Liver (tissue), 9 donors: ENCODE results near the gene KMT5C. TPM values are rescaled to one million over a fixed set of nuclear protein-coding genes. Genes with fewer than 3 reads are reported as not detected.

Experiments used
- DNase-seq: peaks from one replicate; pipeline ENCODE4 v3.0.0-alpha.2; 2017; ENCODE audit warnings: low spot score
- H3K27ac ChIP-seq, 2 donors: one replicate each; pipeline ENCODE4 v1.7.0; 2013; ENCODE audit warnings: inconsistent platforms in 2 of 2, low read length in 2 of 2, control low read depth in 1 of 2, low read depth in 1 of 2, mild to moderate bottlenecking in 1 of 2
- H3K27me3 ChIP-seq, 4 donors: one replicate each; pipeline versions ENCODE4 v1.6.1 to v1.7.0; 2013; ENCODE audit warnings: low read length in 3 of 4, inconsistent platforms in 1 of 4, mild to moderate bottlenecking in 1 of 4, moderate library complexity in 1 of 4; ENCODE audit not compliant: control insufficient read depth in 4 of 4, insufficient read depth in 4 of 4
- H3K36me3 ChIP-seq, 4 donors: one replicate each; pipeline versions ENCODE4 v1.6.1 to v1.7.0; 2013; ENCODE audit warnings: low read length in 3 of 4, mild to moderate bottlenecking in 3 of 4, low read depth in 1 of 4, moderate library complexity in 1 of 4; ENCODE audit not compliant: control insufficient read depth in 4 of 4, insufficient read depth in 3 of 4
- H3K4me1 ChIP-seq, 4 donors: one replicate each; pipeline versions ENCODE4 v1.6.1 to v1.7.0; 2013; ENCODE audit warnings: low read length in 3 of 4, mild to moderate bottlenecking in 3 of 4, moderate library complexity in 1 of 4; ENCODE audit not compliant: control insufficient read depth in 4 of 4, insufficient read depth in 4 of 4
- H3K4me3 ChIP-seq, 3 donors: one replicate each; pipeline versions ENCODE4 v1.6.1 to v1.7.0; 2013; ENCODE audit warnings: low read length in 3 of 3, control low read depth in 1 of 3, low read depth in 1 of 3, mild to moderate bottlenecking in 1 of 3
- H3K9ac ChIP-seq, 2 donors: one replicate each; pipeline ENCODE4 v1.7.0; 2013; ENCODE audit warnings: low read length in 2 of 2, mild to moderate bottlenecking in 2 of 2, moderate library complexity in 2 of 2, control low read depth in 1 of 2, low read depth in 1 of 2
- H3K9me3 ChIP-seq, 4 donors: one replicate each; pipeline versions ENCODE4 v1.6.1 to v1.7.0; 2013; ENCODE audit warnings: low read length in 3 of 4; ENCODE audit not compliant: control insufficient read depth in 4 of 4
- EGR1 ChIP-seq, 2 donors: IDR thresholded peaks; 2 replicates each; pipeline ENCODE4 v1.6.1; 2016 to 2018; ENCODE audit warnings: antibody characterized with exemption in 2 of 2, low read depth in 2 of 2
- FOXA1 ChIP-seq: IDR thresholded peaks from 2 replicates; pipeline ENCODE4 v1.6.1; 2016; ENCODE audit warnings: antibody characterized with exemption
- FOXA2 ChIP-seq: IDR thresholded peaks from 2 replicates; pipeline ENCODE4 v1.6.1; 2016; ENCODE audit warnings: antibody characterized with exemption
- GABPA ChIP-seq, 2 donors: IDR thresholded peaks in 1 of 2; conservative IDR thresholded peaks in 1 of 2; 2 replicates each; pipeline ENCODE4 v1.6.1; 2016; ENCODE audit warnings: antibody characterized with exemption in 2 of 2, mild to moderate bottlenecking in 1 of 2, moderate library complexity in 1 of 2
- HNF4A ChIP-seq, 2 donors: conservative IDR thresholded peaks; 2 replicates each; pipeline ENCODE4 v1.6.1; 2016; ENCODE audit warnings: antibody characterized with exemption in 2 of 2, mild to moderate bottlenecking in 2 of 2
- HNF4G ChIP-seq: IDR thresholded peaks from 2 replicates; pipeline ENCODE4 v1.6.1; 2016; ENCODE audit warnings: antibody characterized with exemption
- JUND ChIP-seq, 2 donors: IDR thresholded peaks; 2 replicates each; pipeline ENCODE4 v1.6.1; 2016; ENCODE audit warnings: antibody characterized with exemption in 2 of 2
- NR2F2 ChIP-seq: IDR thresholded peaks from 2 replicates; pipeline ENCODE4 v1.6.1; 2016; ENCODE audit warnings: antibody characterized with exemption
- RAD21 ChIP-seq, 2 donors: IDR thresholded peaks; 2 replicates each; pipeline ENCODE4 v1.6.1; 2016; ENCODE audit warnings: antibody characterized with exemption in 2 of 2, mild to moderate bottlenecking in 2 of 2
- RXRA ChIP-seq, 2 donors: IDR thresholded peaks; 2 replicates each; pipeline ENCODE4 v1.6.1; 2017 to 2018; ENCODE audit warnings: antibody characterized with exemption in 2 of 2, mild to moderate bottlenecking in 1 of 2
- SP1 ChIP-seq: IDR thresholded peaks from 2 replicates; pipeline ENCODE4 v1.6.1; 2018; ENCODE audit warnings: antibody characterized with exemption, mild to moderate bottlenecking
- TAF1 ChIP-seq: conservative IDR thresholded peaks from 2 replicates; pipeline ENCODE4 v1.6.1; 2016; ENCODE audit warnings: antibody characterized with exemption, mild to moderate bottlenecking
- YY1 ChIP-seq: IDR thresholded peaks from 2 replicates; pipeline ENCODE4 v1.6.1; 2016; ENCODE audit warnings: antibody characterized with exemption, mild to moderate bottlenecking
- WGBS: extraction: QIAGEN DNeasy Blood & Tissue Kit; methylation state at CpG from one replicate; pipeline ENCODE4 v1.1.7; 2013; 5-methylcytosine and 5-hydroxymethylcytosine counted together
- polyA plus RNA-seq, 2 donors: library from polyadenylated mRNA; stranded (reverse) in 1 of 2; unstranded in 1 of 2; fragments of 200-250 nt in 1 of 2; fragments of >200 nt in 1 of 2; fragmentation: Nextera tagmentation in 1 of 2; extraction: Ambion mirVana in 1 of 2; gene quantifications; one replicate each; pipeline versions ENCODE4 v1.2.1 to v1.2.3, GENCODE V29; 2013 to 2015
- total RNA-seq, 2 donors: library from RNA; depleted of rRNA; stranded (reverse); fragments of >200 nt; gene quantifications; one replicate each; pipeline ENCODE4 v1.2.3, GENCODE V29; 2014
- TF ChIP-seq, protein P1 (sequence below): IDR thresholded peaks from 2 replicates; pipeline ENCODE4 v1.6.1; 2016; ENCODE audit warnings: antibody characterized with exemption
- TF ChIP-seq, protein P2 (sequence below): IDR thresholded peaks from 2 replicates; pipeline ENCODE4 v1.6.1; 2016; ENCODE audit warnings: antibody characterized with exemption, mild to moderate bottlenecking
- TF ChIP-seq, protein P3 (sequence below): fragments of 150-350 bp; IDR thresholded peaks from 2 replicates; pipeline ENCODE4 v1.5.1; 2017; ENCODE audit warnings: improper control_type of control experiment, low read depth, low read length; ENCODE audit not compliant: missing input control
- TF ChIP-seq, protein P4 (sequence below): IDR thresholded peaks from 2 replicates; pipeline ENCODE4 v1.6.1; 2016; ENCODE audit warnings: antibody characterized with exemption
- TF ChIP-seq, protein P5 (sequence below): IDR thresholded peaks from 2 replicates; pipeline ENCODE4 v1.6.1; 2016; ENCODE audit warnings: antibody characterized with exemption
- donor health status: healthy.
- donor health status: healthy.
- donor health status: healthy.
- donor health status: healthy.
- donor health status: healthy.

KMT5C gene
- total and polyA plus RNA-seq, 4 donors, result 1.1 to 11.6 (median 3.0) TPM

DNA sequence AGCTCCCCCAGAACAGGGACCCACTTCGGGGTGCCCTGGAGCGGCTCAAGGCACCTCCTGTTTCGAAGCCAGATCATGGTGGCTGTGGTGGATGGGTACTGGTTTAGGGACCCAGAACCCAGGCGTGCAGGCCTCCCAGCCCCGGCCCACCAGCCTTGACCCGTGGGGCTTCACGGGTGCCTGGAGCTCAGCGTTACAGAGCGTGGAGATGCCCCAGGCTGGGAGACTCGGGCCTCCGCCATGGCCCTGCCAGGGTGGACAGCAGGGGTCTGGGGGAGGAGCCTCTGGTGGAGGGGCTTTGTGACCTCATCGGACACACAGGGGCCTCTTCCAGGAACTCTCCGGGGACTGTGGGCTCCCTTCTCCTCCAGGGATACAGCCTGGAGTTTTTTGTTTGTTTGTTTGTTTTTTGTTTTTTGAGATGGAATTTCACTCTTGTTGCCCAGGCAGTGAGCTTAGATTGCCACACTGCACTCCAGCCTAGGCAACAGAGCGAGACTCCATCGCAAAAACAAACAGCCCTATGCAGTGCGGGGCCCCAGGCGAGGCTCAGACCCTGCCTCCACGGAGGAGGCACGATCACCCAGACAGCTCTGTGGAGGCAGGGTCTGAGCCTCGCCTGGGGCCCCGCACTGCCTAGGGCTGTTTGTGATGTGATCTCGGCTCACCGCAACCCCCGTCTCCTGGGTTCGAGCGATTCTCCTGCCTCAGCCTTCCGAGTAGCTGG lies 23.5 kb downstream of the KMT5C start, which contains the start of gene GARIN5B:
TSS of gene GARIN5B (minus strand) at position 271 of the 727 bp plus-strand sequence. CDS start at position 77, 194 bp downstream.
- DNase-seq, result no peak
- WGBS, result 75% methylated on average over 27 of the region's 27 CpGs
- Histone ChIP-seq H3K27ac (no peak within 1 kb of the TSS), H3K4me1 (no peaks in the 10 kb centered on the region), H3K27me3 (no peaks in the 10 kb centered on the region), H3K36me3 (no peaks in the 10 kb centered on the region), H3K9ac (no peak within 1 kb of the TSS), H3K9me3 (no peaks in the 10 kb centered on the region), H3K4me3 (no peak within 1 kb of the TSS)
- TF ChIP-seq FOXA1 (no peak), RAD21 (IDR thresholded peaks at IDR 0.05) (no peak), JUND (IDR thresholded peaks at IDR 0.05) (no peak), RXRA (IDR thresholded peaks at IDR 0.05) (no peak), TAF1 (no peak), GABPA (IDR thresholded peaks at IDR 0.05 in 1 of 2, conservative IDR thresholded peaks at IDR 0.05 in 1 of 2) (no peak), EGR1 (IDR thresholded peaks at IDR 0.05; ENCODE audit: low read depth in 2 of 2) (no peak), HNF4G (no peak), NR2F2 (no peak), HNF4A (conservative IDR thresholded peaks at IDR 0.05) (no peak), FOXA2 (no peak), YY1 (no peak), SP1 (no peak)
- TF ChIP-seq, protein P1, sequence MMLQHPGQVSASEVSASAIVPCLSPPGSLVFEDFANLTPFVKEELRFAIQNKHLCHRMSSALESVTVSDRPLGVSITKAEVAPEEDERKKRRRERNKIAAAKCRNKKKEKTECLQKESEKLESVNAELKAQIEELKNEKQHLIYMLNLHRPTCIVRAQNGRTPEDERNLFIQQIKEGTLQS, result no peak
- TF ChIP-seq, protein P2, sequence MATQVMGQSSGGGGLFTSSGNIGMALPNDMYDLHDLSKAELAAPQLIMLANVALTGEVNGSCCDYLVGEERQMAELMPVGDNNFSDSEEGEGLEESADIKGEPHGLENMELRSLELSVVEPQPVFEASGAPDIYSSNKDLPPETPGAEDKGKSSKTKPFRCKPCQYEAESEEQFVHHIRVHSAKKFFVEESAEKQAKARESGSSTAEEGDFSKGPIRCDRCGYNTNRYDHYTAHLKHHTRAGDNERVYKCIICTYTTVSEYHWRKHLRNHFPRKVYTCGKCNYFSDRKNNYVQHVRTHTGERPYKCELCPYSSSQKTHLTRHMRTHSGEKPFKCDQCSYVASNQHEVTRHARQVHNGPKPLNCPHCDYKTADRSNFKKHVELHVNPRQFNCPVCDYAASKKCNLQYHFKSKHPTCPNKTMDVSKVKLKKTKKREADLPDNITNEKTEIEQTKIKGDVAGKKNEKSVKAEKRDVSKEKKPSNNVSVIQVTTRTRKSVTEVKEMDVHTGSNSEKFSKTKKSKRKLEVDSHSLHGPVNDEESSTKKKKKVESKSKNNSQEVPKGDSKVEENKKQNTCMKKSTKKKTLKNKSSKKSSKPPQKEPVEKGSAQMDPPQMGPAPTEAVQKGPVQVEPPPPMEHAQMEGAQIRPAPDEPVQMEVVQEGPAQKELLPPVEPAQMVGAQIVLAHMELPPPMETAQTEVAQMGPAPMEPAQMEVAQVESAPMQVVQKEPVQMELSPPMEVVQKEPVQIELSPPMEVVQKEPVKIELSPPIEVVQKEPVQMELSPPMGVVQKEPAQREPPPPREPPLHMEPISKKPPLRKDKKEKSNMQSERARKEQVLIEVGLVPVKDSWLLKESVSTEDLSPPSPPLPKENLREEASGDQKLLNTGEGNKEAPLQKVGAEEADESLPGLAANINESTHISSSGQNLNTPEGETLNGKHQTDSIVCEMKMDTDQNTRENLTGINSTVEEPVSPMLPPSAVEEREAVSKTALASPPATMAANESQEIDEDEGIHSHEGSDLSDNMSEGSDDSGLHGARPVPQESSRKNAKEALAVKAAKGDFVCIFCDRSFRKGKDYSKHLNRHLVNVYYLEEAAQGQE, result no peak
- TF ChIP-seq, protein P3, sequence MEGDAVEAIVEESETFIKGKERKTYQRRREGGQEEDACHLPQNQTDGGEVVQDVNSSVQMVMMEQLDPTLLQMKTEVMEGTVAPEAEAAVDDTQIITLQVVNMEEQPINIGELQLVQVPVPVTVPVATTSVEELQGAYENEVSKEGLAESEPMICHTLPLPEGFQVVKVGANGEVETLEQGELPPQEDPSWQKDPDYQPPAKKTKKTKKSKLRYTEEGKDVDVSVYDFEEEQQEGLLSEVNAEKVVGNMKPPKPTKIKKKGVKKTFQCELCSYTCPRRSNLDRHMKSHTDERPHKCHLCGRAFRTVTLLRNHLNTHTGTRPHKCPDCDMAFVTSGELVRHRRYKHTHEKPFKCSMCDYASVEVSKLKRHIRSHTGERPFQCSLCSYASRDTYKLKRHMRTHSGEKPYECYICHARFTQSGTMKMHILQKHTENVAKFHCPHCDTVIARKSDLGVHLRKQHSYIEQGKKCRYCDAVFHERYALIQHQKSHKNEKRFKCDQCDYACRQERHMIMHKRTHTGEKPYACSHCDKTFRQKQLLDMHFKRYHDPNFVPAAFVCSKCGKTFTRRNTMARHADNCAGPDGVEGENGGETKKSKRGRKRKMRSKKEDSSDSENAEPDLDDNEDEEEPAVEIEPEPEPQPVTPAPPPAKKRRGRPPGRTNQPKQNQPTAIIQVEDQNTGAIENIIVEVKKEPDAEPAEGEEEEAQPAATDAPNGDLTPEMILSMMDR, result no peak
- TF ChIP-seq, protein P4, sequence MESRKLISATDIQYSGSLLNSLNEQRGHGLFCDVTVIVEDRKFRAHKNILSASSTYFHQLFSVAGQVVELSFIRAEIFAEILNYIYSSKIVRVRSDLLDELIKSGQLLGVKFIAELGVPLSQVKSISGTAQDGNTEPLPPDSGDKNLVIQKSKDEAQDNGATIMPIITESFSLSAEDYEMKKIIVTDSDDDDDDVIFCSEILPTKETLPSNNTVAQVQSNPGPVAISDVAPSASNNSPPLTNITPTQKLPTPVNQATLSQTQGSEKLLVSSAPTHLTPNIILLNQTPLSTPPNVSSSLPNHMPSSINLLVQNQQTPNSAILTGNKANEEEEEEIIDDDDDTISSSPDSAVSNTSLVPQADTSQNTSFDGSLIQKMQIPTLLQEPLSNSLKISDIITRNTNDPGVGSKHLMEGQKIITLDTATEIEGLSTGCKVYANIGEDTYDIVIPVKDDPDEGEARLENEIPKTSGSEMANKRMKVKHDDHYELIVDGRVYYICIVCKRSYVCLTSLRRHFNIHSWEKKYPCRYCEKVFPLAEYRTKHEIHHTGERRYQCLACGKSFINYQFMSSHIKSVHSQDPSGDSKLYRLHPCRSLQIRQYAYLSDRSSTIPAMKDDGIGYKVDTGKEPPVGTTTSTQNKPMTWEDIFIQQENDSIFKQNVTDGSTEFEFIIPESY, result no peak
- TF ChIP-seq, protein P5, sequence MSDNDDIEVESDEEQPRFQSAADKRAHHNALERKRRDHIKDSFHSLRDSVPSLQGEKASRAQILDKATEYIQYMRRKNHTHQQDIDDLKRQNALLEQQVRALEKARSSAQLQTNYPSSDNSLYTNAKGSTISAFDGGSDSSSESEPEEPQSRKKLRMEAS, result no peak
